PFSK-1 (cell line): ENCODE measurements around the gene KLF11.

Source experiments
- FOXP2 ChIP-seq: optimal IDR thresholded peaks from 2 replicates; pipeline ENCODE3; 2011; ENCODE audit warnings: borderline replicate concordance, control low read depth, inconsistent platforms; ENCODE audit not compliant: insufficient read depth; ENCODE audit errors: extremely low read length, extremely low read depth
- POLR2AphosphoS5 ChIP-seq: IDR thresholded peaks from 2 replicates; pipeline ENCODE4 v1.6.1; 2012; ENCODE audit warnings: low read depth, mild to moderate bottlenecking, control low read depth, low read length, moderate library complexity
- SIN3A ChIP-seq: IDR thresholded peaks from 2 replicates; pipeline ENCODE4 v1.6.1; 2012; ENCODE audit warnings: mild to moderate bottlenecking, low read length, moderate library complexity, borderline replicate concordance; ENCODE audit not compliant: insufficient read depth
- TAF1 ChIP-seq: IDR thresholded peaks from 2 replicates; pipeline ENCODE4 v1.6.1; 2012; ENCODE audit warnings: low read length, control low read depth, borderline replicate concordance; ENCODE audit not compliant: insufficient read depth
- TF ChIP-seq, protein P1 (sequence below), 2 experiments: IDR thresholded peaks; 2 replicates each; pipeline versions ENCODE4 v1.6.1 to v1.8.0; 2011 to 2012; ENCODE audit warnings: low read depth in 2 of 2, low read length in 2 of 2, control low read depth in 1 of 2, inconsistent platforms in 1 of 2, mild to moderate bottlenecking in 1 of 2, moderate library complexity in 1 of 2; ENCODE audit not compliant: insufficient read depth in 1 of 2

KLF11 gene

DNA sequence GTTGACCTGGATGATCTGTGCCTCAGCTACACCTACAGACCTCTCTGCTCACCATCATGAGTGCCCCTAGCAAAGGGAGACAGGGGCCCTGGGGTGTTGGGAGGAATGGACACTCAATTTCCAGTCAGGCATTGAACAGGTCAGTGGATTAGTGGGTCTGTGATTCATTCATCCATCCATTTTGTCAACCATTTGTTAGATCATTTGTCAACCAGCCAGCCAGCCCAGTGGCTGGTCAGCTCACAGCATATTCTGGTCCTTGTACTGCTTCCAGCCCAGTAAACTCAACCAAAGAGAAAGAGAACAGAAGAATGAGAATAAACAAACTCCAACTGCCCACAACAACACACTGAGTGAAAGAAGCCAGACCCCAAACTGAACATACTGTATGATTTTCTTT, 4.6 kb upstream of the KLF11 start:
- TF ChIP-seq, protein P1, sequence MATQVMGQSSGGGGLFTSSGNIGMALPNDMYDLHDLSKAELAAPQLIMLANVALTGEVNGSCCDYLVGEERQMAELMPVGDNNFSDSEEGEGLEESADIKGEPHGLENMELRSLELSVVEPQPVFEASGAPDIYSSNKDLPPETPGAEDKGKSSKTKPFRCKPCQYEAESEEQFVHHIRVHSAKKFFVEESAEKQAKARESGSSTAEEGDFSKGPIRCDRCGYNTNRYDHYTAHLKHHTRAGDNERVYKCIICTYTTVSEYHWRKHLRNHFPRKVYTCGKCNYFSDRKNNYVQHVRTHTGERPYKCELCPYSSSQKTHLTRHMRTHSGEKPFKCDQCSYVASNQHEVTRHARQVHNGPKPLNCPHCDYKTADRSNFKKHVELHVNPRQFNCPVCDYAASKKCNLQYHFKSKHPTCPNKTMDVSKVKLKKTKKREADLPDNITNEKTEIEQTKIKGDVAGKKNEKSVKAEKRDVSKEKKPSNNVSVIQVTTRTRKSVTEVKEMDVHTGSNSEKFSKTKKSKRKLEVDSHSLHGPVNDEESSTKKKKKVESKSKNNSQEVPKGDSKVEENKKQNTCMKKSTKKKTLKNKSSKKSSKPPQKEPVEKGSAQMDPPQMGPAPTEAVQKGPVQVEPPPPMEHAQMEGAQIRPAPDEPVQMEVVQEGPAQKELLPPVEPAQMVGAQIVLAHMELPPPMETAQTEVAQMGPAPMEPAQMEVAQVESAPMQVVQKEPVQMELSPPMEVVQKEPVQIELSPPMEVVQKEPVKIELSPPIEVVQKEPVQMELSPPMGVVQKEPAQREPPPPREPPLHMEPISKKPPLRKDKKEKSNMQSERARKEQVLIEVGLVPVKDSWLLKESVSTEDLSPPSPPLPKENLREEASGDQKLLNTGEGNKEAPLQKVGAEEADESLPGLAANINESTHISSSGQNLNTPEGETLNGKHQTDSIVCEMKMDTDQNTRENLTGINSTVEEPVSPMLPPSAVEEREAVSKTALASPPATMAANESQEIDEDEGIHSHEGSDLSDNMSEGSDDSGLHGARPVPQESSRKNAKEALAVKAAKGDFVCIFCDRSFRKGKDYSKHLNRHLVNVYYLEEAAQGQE (IDR thresholded peaks at IDR 0.05; ENCODE audit: insufficient read depth in 1 of 2, low read depth in 2 of 2, low read length in 2 of 2): no peak
- TF ChIP-seq FOXP2: no peak
- no peak for TF ChIP-seq POLR2AphosphoS5
- no peak for TF ChIP-seq SIN3A
- no peak for TF ChIP-seq TAF1

DNA sequence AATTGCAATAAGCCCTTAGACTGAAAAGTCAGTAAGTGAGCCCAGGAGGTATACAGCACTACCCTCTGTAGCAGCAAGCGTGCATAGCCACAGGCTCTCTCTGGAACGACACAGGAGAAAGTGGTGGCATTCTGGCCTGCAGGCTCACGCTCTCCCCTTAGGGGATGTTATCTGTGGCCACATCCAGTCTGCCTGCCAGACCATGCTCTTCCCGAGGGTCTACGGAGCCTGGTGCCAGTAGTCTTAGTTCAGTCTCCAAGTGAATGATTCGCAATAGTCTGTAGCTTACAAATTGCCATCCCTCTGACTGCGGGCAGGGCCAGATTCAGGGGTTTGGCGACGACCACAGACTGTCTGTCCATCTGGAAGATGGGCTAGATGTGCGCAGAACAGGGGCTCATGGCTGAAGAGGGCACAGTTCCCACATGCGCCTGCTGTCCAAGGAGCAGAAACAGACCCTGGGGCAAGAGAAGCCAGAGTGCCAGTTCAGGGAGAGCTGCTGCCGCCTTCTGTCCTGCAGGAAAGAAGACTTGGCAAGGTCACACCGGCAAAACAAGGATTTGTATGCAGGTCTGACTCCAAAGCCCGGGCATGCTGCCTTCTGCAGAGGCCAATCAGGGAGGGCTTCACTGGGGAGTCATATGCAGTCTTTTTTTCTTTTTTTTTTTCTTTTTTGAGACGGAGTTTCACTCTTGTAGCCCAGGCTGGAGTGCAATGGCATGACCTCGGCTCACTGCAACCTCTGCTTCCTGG, 3.5 kb upstream of the KLF11 start:
- TF ChIP-seq TAF1 (no peak), POLR2AphosphoS5 (no peak), SIN3A (no peak), FOXP2 (no peak)
- TF ChIP-seq, protein P1 (IDR thresholded peaks at IDR 0.05; ENCODE audit: insufficient read depth in 1 of 2, low read depth in 2 of 2, low read length in 2 of 2): no peak

DNA sequence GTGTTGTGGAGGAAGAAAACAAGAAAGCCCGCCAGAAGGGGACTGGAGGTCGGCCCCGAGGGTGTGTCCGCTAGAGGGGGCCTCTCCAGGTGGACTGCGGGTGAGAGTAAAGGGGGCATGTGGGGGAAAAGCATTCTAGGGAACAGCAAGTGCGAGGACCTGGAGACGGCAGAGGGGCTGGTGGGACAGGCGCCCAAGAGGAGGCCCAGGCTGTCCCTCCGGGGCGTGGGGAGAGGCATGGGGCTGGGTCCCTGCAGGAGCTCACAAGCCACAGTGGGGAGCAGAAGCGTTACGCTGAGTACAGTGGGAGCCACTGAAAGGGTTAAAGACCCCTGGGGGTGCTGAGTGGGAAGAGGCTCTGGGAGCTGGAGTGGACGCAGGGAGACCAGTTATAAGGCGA, 1.6 kb upstream of the KLF11 start:
- TF ChIP-seq FOXP2 (no peak), TAF1 (no peak), SIN3A (no peak)

DNA sequence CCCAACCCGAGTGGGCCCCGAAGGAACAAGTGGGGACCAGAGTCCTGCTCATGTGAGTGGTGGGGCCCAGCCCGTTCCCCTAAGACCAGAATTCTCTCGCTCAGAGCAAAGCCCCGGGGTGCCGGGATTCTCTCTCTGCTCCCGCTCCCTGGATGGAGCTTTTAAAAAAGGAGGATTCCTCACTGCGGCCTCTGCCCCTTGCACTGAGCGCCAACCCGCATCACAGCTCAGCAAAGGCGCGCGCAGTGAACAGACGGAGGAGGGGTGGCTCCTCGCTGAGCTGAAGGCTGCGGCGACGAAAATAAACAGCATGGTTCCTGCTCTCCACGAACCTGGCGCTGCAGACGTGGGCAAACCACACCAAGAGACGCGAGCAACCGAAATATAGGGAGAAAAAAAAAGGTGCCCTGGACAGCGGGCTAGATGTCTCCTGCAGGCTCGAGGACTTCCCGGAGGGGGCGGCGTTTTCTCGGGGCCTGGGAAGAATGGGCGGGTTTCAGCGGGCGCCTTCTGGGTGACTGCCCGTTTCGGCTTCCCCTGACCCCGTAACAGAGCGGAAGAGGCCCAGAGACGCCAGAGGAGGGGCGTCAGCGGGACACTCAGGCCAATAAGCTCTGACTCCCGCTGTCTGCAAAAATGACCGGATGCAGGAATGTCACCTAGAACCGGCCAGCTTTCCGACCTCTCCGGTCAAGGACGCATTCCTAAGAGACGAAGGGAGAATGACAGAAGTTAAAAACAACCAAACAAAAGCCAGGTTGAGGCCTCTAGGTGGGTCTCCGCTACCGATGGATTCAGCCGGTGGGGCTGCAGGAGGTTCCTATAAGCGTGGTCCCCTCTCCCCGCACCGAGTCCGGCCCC, 819 bp upstream of the KLF11 start:
- TF ChIP-seq FOXP2 (no peak), TAF1 (no peak), SIN3A (no peak), POLR2AphosphoS5 (no peak)
- TF ChIP-seq, protein P1 (IDR thresholded peaks at IDR 0.05; ENCODE audit: insufficient read depth in 1 of 2, low read depth in 2 of 2, low read length in 2 of 2): no peak

DNA sequence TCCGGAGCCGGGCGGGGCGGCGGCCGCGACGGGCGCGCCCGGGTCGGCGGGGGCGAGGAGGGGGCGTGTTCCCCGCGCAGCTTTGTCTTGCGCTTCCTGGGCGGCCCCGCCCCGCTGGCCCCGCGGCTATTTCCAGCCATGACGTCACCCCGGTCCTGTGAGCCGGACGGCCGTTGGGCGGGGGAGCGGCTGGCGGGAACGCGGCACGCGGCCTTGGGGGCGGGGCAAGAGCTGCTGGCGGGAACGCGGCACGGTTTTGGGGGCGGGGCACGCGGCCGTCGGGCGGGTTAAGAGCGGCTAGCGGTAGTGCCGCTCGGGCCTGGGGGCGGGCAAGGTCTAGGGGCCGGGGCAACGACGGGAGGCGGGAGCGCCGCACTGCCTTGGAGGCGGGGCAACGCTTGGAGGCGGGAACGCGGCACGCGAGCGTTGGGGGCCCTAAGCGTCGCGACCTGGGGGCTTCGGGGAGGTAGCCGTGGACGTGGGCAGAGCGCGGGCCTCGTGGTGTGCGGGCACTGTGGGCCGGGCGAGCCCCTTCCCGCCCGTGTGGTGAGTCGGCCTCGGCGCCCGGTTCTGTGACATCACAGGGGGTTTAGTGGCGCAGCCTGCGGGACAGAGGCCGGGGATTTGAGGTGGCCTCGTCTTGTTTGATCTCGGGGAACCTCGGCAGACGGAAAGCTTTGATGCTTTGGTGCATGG, 704 bp downstream of the KLF11 start:
- TF ChIP-seq SIN3A: 0 out of 2 replicates have a peak, but pooled peaks have one; percentile 21
- TF ChIP-seq, protein P1 (IDR thresholded peaks at IDR 0.05; ENCODE audit: insufficient read depth in 1 of 2, low read depth in 2 of 2, low read length in 2 of 2): no peak
- TF ChIP-seq FOXP2: peak; percentile 71
